ENCODE data around the gene RASAL3.

RASAL3 gene

DNA sequence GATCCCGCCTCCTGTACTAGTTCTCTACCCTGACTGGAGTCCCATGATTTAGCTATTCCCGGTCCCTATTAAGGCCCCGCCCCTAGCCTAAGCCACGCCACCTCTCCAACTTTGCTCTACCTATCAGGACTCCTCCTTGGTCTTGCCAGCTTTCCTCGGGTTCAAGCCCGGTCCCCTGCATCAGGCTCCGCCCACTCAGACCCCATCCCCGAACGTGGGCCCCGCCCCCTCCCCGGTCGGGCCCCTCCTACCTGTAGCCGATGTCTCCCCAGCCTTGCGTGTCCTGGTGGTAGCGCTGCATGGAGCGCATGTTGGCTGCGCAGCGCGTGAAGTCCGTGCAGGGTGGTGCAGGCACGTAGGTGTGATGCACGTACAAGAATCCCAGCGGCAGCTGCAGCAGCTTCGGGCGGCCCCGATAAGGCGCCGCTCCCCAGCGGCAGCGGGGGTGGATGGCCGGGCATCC is 7.3 kb upstream of the RASAL3 start:
- DNase-seq = no peak

DNA sequence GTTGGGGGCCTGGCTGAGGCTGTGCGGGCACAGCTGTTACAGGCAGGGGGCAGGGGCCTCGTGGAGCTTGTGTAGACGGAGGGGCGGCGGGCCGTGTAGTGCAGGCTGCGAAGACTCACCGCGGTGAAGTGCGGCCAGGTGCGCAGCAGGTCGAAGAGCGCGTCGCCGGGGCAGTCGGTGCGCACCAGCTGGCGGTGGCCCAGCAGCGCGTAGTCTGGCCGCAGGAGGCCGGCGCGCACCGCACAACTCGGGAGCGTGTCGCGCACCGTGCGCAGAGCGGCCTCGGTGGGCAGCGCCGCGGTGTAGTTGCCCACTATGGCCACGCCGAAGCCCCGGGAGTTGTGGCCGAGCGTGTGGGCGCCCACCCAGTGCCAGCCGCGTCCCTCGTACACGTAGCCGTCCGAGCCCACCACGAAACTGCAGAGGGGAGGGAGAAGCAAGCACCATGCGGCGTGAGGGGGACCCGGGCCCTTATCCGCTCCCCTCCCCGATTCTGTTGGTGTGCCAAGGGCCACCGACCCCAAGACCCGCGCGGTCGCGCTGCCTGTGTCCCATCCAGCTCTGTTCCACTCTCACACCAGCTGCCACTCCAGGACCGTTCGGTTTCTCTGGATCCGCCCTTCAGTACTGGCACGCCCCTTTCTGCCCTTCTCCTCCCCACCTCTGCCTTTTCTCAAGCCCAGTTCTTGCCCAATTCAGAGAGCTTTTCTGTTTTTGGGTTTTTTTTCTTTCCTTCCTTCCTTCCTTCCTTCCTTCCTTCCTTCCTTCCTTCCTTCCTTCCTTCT is 5.4 kb upstream of the RASAL3 start:
- DNase-seq = no peak

DNA sequence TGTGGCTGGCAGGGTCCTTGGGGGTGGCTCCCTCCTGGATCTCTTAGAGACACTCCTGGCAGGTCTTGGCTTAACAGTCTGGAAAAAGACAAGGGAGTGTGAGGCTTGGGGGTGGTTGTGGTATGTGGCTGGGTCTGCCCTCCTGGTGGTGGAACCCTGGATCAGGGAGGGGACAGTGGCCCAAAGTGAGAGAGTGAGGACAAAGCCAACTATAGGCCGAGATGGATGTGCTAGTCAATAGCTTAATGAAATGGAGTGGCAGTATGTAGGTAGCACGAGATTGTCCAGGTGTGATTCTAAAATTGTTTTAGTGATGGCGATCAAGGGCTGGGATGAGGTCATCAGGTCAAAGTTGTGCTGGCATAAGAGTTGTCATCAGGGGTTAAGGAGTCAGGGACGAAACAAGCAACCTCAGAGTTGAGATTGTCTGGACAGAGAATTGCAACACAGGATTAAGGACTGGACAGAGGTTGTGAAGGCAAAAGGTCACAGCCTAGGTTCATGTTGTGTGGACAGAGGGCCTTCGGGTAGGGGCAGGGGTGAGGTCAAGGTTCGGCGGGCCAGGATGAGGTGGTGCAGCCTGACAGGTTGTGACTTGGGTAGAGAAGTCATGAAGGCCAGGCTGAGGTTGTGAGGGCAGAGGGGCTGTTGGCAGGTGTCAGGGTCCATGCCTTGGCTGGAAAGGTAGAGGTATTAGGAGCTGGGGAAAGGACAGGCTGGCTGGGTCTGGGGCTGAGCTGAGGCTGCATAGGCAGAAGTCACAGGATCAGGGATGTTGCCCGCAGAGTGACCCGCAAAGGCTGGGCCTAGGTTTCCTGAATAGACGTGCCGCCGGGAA is 4.5 kb upstream of the RASAL3 start:
- DNase-seq = no peak

DNA sequence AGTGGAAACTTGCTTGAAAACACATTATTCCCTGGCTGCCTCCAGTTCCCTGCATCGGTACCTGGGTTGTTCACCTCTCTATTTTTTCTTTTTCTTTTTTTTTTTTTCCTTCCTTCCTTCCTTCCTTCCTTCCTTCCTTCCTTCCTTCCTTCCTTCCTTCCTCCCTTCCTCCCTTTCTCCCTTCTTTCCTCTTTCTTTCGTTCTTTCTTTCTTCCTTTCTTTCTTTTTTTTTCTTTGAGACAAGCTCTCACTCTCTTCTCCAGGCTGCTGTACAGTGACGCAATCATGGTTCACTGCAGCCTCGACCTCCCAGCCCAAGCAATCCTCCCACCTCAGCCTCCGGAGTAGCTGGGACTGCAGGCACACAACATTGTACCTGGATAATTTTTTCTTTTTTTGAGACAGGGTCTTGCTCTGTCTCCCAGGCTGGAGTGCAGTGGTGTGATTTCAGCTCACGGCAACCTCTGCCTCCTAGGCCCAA is 3.4 kb upstream of the RASAL3 start:
- no peak for DNase-seq

DNA sequence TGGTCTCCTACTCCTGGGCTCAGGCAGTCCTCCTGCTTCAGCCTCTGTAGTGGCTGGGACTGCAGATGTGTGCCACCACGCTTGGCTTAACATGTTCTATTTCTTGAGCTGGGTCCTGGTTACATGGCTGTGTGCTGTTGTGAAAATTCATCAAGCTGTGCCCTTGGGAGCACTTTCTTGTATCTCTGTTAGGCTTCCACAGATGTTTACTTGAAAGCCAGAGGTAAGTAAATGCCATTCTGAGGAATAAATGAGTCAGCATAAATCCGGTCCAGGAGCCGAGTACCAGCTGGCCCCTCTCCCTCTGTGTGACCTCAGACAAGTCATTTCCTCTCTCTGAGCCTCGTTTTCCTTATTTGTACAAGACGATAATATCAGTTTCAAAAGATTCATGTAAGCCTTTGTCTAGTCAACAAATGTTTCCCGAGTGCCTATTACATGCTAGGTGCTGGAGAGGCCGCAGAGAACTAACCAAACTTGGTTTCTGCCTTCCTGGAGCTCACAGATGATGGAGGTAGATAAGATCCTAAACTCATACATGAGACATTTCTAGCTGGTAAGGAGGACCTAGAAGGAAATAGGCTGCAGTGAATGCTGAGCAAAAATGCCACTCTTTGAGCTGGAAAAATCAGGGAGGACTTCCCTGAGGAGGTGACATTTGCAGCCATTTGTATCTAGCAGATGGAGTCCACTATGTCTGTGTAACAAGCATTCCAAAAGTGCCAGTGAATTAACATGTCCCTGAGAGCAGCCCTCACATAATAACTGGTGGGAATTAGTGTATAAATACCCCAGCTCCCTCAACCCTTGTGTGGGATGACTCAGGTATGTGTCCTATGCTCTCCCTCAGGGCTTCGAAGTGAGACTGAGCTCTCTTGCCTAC is 2.7 kb upstream of the RASAL3 start:
- peak; percentile 70 for DNase-seq

DNA sequence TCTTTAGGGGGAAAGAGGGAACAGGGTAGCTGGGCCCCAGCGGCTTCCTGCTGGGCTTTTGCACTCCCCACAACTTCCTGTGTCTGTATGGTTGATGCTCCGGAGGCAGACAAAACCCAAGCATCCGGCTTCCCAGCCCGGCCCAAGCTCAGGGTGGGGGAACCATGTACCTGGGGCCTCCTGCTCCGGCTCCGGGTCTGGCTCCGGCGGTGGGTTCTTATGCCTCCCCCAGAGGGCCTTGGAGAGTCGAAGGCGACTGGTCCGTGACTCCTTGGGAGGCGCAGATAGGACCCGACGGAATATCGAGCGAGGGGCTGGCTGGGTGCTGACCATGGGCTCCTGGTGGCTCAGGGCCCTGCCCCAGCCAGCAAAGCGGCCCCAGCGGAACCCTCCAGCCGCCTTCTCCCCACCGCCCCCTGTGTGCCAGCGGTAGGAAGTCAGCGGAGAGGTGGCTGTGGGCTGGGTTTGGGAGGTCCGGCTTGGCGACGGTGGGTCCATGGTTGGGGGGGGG is 428 bp downstream of the RASAL3 start:
- peak; percentile 82 for DNase-seq

DNA sequence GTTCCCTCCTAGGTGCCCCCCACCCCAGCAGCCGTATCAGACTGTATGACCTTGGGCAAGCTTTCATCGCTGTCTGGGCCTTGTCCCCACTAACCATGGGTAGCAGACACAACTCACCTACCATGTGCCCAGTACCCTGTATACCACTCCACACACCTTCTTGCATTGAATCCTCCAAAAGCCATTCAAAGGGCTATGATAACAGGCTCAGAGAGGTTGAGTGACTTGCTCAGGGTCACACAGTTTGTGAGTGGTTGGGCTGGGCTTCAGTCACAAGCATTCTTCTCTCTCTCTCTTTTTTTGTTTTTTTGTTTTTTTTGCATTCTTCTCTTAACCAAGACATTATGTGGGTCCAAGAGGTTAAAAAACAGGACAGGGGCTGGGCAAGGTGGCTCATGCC is 2.6 kb downstream of the RASAL3 start:
- no peak for DNase-seq

DNA sequence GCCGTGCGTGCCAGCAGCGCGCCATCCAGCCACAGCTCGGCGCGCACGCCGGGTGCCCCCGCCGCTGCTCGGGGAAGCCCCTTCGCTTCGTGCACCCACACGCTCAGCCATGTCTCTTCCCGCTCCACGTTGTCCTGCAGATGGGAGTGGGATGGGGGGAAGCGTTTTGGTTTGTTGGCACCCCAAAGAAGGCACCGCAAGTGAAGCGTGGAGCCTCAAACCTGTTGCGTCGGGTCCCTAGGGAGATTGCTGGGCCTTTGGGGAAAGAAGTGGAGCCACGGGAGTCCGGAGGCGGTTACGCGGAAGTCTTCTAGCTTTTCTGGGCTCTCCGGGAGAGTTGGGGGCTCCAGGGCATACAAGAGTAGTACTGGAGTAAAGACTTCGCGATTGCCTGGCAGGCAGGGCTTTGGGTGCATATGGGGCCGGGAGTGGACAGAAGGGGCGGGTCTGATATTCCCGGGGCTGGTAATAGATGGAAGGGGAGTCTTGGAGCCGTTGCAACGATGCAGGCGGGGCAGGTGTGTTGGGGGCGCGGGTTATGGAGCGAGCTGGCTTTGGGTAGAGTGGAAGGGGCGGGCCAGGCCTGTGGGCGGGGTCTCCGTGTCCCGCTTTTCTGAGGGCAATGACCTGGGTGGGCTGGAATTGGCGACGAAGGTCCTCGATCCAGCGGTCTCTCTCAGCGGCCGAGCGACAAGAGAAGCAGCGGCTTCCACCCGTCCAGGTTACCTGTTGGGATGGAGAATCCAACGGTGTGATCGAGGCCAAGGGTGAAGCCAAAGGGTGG is 6.5 kb downstream of the RASAL3 start:
- no peak for DNase-seq

DNA sequence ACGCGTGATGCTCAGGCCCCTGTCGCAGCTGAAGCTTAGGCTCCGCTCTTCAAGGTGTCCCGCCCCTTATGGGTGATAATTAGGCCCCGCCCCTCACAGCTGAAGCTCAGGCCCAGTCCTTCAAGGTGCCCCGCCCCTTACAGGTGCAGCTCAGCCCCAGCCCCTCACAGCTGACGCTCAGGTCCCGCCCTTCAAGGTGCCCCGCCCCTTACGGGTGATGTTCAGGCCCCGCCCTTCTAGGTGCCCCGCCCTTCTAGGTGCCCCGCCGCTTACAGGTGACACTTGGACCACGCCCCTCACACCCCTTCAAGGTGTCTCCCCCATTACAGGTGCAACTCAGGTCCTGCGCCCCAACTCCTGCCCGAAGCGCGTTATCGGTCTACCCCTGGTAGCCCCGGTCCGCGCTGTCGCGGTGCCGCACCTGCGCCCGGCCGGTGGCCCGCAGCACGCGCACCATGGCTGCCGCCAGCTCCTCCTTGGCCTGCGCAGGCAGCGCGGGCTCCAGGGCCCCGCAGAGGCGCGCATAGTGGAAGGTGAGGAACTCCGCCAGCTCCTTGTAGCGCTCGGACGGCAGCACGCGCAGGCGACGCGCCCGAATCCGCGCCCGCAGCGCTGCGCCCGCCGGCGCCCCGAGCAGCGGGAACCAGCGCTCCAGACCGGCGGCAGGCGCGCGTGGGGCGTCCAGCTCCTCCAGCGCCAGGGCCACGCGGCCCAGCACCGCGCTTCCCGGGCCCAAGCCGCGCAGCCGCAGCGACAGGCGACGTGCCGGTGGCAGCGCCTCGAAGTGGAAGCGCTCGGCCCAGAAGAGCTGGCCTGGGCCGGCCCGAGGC is 7.3 kb downstream of the RASAL3 start:
- no peak for DNase-seq

DNA sequence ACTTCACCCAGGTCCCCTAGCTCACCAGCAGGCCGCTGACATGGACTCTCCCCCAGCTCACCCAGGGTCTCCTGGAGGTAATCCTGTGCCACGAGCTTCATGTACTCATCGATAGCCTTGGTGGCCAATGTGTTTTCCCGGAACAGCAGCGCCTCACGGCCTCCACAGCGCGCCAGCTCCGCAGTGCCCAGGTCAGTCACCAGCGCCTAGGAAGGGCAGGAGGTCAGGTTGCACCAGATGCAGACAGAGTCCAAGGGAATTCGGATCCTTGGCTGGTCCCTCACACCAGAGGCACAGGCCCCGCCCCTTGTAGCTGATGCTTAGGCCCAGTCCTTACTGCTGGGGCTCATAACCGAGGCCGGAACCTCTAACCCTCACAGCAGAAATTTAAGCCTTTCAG is 7.9 kb downstream of the RASAL3 start:
- no peak for DNase-seq

DNA sequence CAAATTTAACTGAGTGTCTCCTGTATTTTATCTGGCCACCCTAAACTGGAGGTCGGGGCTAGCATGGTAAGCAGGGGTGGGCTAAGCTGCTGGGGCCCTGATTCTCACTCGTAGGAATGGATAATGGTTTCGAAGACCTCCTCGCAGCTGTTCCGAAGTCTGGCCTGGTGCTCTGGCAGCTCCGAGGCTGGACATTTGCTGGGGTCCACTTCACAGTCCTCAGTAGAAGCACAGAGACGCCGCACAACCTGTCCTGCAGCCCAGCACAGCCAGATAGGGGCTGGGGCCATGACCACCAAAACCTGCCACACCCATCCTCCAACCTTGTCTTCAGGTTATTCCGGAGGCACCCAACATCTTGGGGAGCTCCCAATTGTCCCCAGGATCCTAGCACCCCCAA is 8.3 kb downstream of the RASAL3 start:
- no peak for DNase-seq

DNA sequence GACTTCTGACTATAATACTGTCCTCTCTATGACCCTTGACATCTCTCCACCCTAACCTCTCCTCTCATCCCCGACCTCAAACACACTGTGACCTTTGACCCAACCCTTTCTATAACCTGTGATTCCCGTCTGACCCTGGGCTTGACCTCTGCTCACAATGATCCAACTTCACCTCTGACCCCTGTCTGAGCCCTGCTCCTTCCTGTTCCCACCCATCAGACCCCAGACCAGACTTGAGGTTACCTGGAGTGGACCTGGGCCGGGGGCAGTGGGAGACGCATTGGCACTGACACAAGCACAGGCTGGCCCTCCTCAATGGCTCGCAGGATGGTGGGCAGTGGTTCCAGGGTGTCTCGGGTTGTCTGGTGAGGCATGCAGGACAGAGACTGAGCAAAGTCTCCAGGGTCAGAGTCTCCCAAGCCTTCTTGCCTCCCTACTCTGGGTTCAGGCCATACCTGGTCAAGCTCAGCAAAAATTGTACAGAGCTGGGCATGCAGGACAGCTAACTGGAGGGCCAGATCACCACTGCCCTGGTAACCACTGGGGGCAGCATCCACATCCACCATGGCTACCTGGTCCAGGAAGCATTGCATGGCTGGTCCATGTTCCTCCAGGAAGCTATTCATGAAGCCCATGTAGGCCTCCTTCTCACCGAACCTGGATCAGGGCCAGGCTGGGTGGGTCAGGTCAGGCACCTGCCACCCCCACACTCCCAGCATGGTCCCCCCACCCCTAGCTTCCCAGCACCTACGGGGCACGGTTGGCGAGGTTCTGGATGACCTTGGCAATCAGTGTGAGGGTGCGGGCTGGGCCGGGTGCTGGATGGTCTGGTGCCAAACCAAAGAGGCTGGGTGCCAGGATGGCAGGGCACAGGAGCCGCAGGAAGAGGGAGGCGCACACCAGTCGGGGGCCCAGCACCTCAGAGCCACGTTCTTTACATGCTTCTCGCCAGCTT is 10.2 kb downstream of the RASAL3 start:
- DNase-seq = no peak

DNA sequence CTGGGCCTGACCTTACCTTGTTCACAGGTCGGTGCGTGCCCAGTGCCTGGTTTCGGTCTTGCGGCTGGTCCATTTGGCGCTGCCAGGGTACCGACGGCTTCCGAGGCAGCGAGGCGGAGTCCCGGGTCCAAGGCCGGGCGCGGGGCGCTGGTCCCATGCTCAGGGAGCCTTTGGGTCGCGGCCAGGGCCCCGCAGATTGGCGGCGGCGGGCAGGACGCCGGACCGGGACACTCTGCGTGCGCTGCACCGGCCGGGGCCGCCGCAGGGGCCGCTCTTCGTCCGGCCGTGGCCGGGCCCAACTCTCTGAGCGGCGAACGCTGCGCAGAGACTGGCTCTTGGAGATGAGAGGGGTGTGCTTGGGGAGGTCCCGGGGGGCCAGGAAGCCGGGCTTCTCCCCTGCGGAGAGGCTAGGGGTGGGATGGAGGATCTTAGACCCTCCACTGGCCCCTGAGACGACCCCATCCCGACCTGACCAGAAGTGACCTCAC is 11.2 kb downstream of the RASAL3 start:
- DNase-seq = no peak

DNA sequence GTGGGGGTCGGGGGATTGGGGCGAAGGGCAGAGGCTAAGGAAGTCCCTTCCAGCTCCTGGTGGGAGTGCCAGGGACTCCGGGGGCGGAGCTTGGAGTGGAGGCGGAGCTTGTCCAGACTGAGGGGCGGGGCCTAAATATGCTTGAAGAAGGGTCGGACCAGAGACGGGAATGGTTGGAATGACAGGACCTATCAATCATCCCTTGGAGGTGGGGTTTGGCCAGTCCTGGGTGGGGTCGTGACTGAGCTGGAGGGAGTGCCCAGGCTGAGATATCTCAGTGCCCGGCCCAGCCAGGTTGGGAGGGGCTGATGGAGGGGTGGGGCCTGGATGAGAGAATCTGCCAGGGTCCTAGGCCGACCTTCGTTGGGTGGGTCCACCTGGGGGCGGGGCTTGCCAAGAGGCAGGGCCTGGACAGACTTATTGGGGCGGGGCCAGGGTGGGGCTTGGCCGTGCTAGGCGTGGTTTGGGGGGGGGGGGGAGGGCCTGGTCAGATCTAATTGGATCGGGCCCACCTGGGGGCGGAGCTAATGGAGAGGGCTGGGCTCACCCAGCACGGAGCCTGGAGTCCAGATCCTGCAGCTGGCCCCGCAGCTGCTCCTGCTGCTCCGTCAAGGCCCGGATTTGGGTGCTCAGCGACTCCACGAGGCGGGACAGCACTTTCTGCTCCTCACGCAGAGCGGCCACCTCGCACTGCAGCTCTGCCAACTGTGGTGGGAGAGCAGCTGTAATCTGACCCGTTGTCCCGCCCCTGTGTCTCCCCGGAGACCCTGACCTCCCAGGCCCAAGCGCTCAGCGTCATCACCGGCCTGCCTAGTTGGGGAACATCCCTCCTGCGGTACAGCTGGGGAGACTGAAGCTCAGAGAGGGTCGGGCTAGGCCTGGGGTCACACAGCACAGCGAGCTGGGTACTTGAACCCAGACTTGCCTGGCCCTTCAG is 12.0 kb downstream of the RASAL3 start:
- no peak for DNase-seq

DNA sequence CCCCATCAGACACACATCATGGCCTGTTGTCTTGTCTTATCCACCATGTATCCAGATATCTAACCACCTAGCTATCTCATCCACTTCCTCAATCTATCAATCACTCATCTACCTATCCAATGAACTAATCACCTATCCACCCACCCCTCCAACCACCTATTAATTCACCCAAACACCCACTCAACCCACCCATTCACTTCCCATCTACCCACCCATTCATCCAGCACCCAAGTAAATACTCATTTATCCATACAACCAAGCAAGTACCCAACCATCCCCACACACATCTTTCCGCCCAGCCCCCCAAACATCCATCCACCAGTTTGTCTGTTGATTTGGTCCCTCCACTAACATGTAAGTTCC is 13.8 kb downstream of the RASAL3 start:
- DNase-seq = no peak

DNA sequence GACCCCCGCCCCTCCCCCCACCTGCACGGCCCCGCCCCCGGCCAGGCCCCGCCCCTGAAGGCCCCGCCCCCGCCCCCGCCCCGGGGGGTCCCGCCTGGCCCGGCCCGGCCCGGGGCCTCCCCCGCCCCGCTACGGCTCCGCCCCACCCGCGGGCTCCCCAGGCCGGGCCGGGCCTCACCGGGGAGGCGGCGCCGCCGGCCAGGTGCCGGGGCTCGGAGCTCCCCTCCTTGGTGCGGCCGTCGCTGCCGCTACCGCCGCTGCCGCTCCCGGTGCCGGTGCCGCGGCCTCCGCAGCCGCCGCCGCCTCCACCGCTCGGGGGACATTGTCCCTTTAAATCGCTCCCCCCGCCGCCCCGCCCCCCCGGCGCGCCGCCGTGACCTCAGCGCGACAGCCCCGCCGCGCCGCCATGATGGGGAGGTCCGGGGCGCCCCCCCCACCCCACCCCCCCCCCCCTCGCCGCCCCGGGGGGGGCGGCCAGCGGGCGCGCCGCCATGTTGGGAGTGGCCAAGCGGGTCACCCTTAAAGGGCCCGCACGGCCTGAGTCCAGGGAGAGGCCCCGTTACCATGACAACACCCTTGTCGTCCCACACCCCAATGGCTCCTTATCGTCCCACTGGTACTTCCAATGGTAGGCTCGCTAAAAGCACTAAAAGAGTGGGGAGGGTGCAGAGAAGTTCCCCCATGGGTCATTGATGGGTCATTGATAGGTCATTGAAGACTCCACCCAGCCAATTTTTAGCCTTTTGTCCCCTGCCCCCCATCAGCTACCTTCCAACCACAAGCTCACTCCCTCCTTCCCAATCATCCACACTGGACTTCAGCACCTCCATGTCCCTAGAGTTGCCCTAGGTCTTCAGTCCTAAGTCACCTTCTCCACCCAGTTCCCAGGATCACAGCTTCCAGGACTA is 14.5 kb downstream of the RASAL3 start, which contains the start of gene WIZ:
Gene WIZ (minus strand): TSS at position 337 of the 908 bp plus-strand sequence. CDS start 1,649 bp downstream, outside the sequence.
- DNase-seq = peak; percentile 78

Data from central memory CD4-positive, alpha-beta T cell (primary cell).